Motor neuron (in vitro differentiated cells): Measurements from ENCODE around the gene ADORA1. TPM values are rescaled to one million over a fixed set of nuclear protein-coding genes. Genes with fewer than 3 reads are reported as not detected.

Source experiments
- ATAC-seq, 8 experiments: fragments of 200-7000 bp; cut with Tn5 transposase; replicated peaks in 6 of 8; 2 replicates each; pipeline ENCODE4 v1.8.0; 2021; ENCODE audit warnings: mild to moderate bottlenecking in 8 of 8, moderate library complexity in 8 of 8
- H3K27ac ChIP-seq, 2 donors: fragments of 250-450 bp; sonication (Bioruptor Pico); 2 replicates each; pipeline ENCODE4 v1.9.0; 2021; ENCODE audit warnings: antibody characterized with exemption in 2 of 2, mild to moderate bottlenecking in 2 of 2, moderate library complexity in 1 of 2
- H3K4me1 ChIP-seq, 2 donors: fragments of 250-450 bp; sonication (Bioruptor Pico); replicated peaks in 1 of 2; 2 replicates each; pipeline ENCODE4 v1.6.1; 2021; ENCODE audit warnings: antibody characterized with exemption in 2 of 2, mild to moderate bottlenecking in 2 of 2, moderate library complexity in 1 of 2
- H3K4me3 ChIP-seq, 5 donors: fragments of 250-450 bp; sonication (Bioruptor Pico); 2 replicates each; pipeline ENCODE4 v1.9.0; 2021; ENCODE audit warnings: antibody characterized with exemption in 5 of 5, mild to moderate bottlenecking in 5 of 5, moderate library complexity in 4 of 5
- WGBS, 10 experiments: fragments of 450-650 bp; shearing (Covaris generic); methylation state at CpG; one replicate each; pipeline ENCODE4 v1.0.0; 2022; 5-methylcytosine and 5-hydroxymethylcytosine counted together
- in situ Hi-C, 9 experiments: fragments of 400-800 bp; cut with MboI; loops; one replicate each; pipeline ENCODE4 v1.15.0; 2021; ENCODE audit warnings: low sequenced_read_pairs in 9 of 9, low pct_unique_long_range_greater_than_20kb in 2 of 9; ENCODE audit not compliant: unreplicated experiment in 9 of 9
- total RNA-seq, 8 experiments: library from RNA; unstranded; fragments of 300-600 nt; gene quantifications; 2 replicates each; pipeline versions ENCODE4 v1.2.3 to v1.2.4, GENCODE V29; 2022

ADORA1 gene
- total RNA-seq, 8 experiments from 2014 or later: 3.2 to 15.5 (median 3.9) TPM

GRCh38 chr1:203098914-203099520 lies 28.5 kb upstream of the ADORA1 start:
- H3K27ac ChIP-seq: no peak overlapping the region
- WGBS, 10 experiments: 0 to 93% (median 68%) methylated on average over 1 to 8 of the region's 8 CpGs; no CpG with 5 or more reads in 1 of the 10 experiments
- peak in 3 of 8 experiments; percentile 18 to 93 (median 56) for ATAC-seq
- peaks cover 12 to 23% of the 10 kb centered on the region in 2 donors for H3K4me1 ChIP-seq
- no peak overlapping the region for H3K4me3 ChIP-seq
- in situ Hi-C loops: no loop called here

GRCh38 chr1:203099805-203100515 lies 27.6 kb upstream of the ADORA1 start:
- Histone ChIP-seq H3K27ac (no peak overlapping the region), H3K4me1 (peaks cover 12 to 25% of the 10 kb centered on the region in 2 donors), H3K4me3 (no peak overlapping the region)
- WGBS, 10 experiments: 60 to 100% (median 86%) methylated on average over 1 to 6 of the region's 7 CpGs; no CpG with 5 or more reads in 2 of the 10 experiments
- in situ Hi-C loops: loop anchor here in 1 of 9 experiments (25.0 kb wide), 1 partner anchor 112 kb away; no protein-coding TSS in a partner anchor
- ATAC-seq: no peak

- in situ Hi-C loops: loop anchor here in 1 of 9 experiments (25.0 kb wide), 1 partner anchor 112 kb away; no protein-coding TSS in a partner anchor
- Histone ChIP-seq H3K27ac (no peak overlapping the region), H3K4me3 (no peak overlapping the region), H3K4me1 (peaks cover 12 to 25% of the 10 kb centered on the region in 2 donors)
- ATAC-seq: no peak
Observed at GRCh38 chr1:203100516-203100869, 27.0 kb upstream of the ADORA1 start.

GRCh38 chr1:203101813-203102634 lies 25.5 kb upstream of the ADORA1 start:
- in situ Hi-C loops: loop anchor here in 1 of 9 experiments (25.0 kb wide), 1 partner anchor 110 kb away; no protein-coding TSS in a partner anchor
- Histone ChIP-seq H3K27ac (no peak overlapping the region), H3K4me3 (no peak overlapping the region), H3K4me1 (peaks cover 12 to 25% of the 10 kb centered on the region in 2 donors)
- WGBS, 10 experiments: 0 to 80% (median 56%) methylated on average over 1 to 6 of the region's 6 CpGs; no CpG with 5 or more reads in 1 of the 10 experiments
- no peak for ATAC-seq

- peaks cover 12 to 25% of the 10 kb centered on the region in 2 donors for H3K4me1 ChIP-seq
- H3K4me3 ChIP-seq: no peak overlapping the region
- ATAC-seq: peak in 4 of 8 experiments; percentile 26 to 86 (median 72)
- in situ Hi-C loops: loop anchor here in 1 of 9 experiments (25.0 kb wide), 1 partner anchor 109 kb away; no protein-coding TSS in a partner anchor
- WGBS, 10 experiments: 14 to 80% (median 57%) methylated on average over 1 to 4 of the region's 4 CpGs; no CpG with 5 or more reads in 4 of the 10 experiments
- H3K27ac ChIP-seq: no peak overlapping the region
Observed at GRCh38 chr1:203103216-203103615, 24.3 kb upstream of the ADORA1 start.

GRCh38 chr1:203103829-203104495 lies 23.6 kb upstream of the ADORA1 start:
- peak in 5 of 8 experiments; percentile 31 to 60 (median 40) for ATAC-seq
- in situ Hi-C loops: loop anchor here in 1 of 9 experiments (25.0 kb wide), 1 partner anchor 108 kb away; no protein-coding TSS in a partner anchor
- Histone ChIP-seq H3K27ac (no peak overlapping the region), H3K4me3 (no peak overlapping the region), H3K4me1 (peaks cover 12 to 25% of the 10 kb centered on the region in 2 donors)
- 53 to 100% (median 77%) methylated on average over 1 to 6 of the region's 6 CpGs; no CpG with 5 or more reads in 2 of the 10 experiments for WGBS, 10 experiments

- H3K4me1 ChIP-seq: peaks cover 12 to 25% of the 10 kb centered on the region in 2 donors
- no peak for ATAC-seq
- in situ Hi-C loops: loop anchor here in 1 of 9 experiments (25.0 kb wide), 1 partner anchor 107 kb away; no protein-coding TSS in a partner anchor
- no peak overlapping the region for H3K27ac ChIP-seq
- no peak overlapping the region for H3K4me3 ChIP-seq
Observed at GRCh38 chr1:203104789-203105390, 22.6 kb upstream of the ADORA1 start.

GRCh38 chr1:203112475-203112874 lies 15.1 kb upstream of the ADORA1 start:
- Histone ChIP-seq H3K4me1 (no peaks in the 10 kb centered on the region), H3K27ac (no peak overlapping the region), H3K4me3 (no peak overlapping the region)
- ATAC-seq: peak in 3 of 8 experiments; percentile 17 to 54 (median 50)
- 0 to 100% (median 84%) methylated on average over 1 to 2 of the region's 2 CpGs; no CpG with 5 or more reads in 3 of the 10 experiments for WGBS, 10 experiments
- in situ Hi-C loops: loop anchor here in 2 of 9 experiments (10.0 to 25.0 kb wide), 2 partner anchors 100 to 102 kb away; no protein-coding TSS in a partner anchor

GRCh38 chr1:203113308-203113707 lies 14.2 kb upstream of the ADORA1 start:
- Histone ChIP-seq H3K4me1 (no peaks in the 10 kb centered on the region), H3K4me3 (no peak overlapping the region), H3K27ac (no peak overlapping the region)
- WGBS, 10 experiments: 27 to 92% (median 78%) methylated on average over 2 to 4 of the region's 4 CpGs; no CpG with 5 or more reads in 1 of the 10 experiments
- in situ Hi-C loops: loop anchor here in 2 of 9 experiments (10.0 to 25.0 kb wide), 2 partner anchors 99 to 101 kb away; no protein-coding TSS in a partner anchor
- ATAC-seq: no peak

GRCh38 chr1:203114202-203114601 lies 13.3 kb upstream of the ADORA1 start:
- H3K27ac ChIP-seq: no peak overlapping the region
- in situ Hi-C loops: loop anchor here in 2 of 9 experiments (10.0 to 25.0 kb wide), 2 partner anchors 98 to 101 kb away; no protein-coding TSS in a partner anchor
- H3K4me1 ChIP-seq: no peaks in the 10 kb centered on the region
- no peak overlapping the region for H3K4me3 ChIP-seq
- no peak for ATAC-seq
- WGBS, 10 experiments: 43 to 71% (median 54%) methylated on average over 2 to 7 of the region's 7 CpGs

GRCh38 chr1:203116091-203116820 lies 11.3 kb upstream of the ADORA1 start:
- in situ Hi-C loops: loop anchor here in 2 of 9 experiments (10.0 to 25.0 kb wide), 2 partner anchors 96 to 99 kb away; no protein-coding TSS in a partner anchor

More at GRCh38 chr1:203116091-203116820, 11.3 kb upstream of the ADORA1 start:
- Histone ChIP-seq H3K4me3 (no peak overlapping the region), H3K27ac (no peak overlapping the region), H3K4me1 (no peaks in the 10 kb centered on the region)
- peak in 1 of 8 experiments; percentile 20 for ATAC-seq
- WGBS, 10 experiments: 0 to 70% (median 57%) methylated on average over 1 to 4 of the region's 10 CpGs; no CpG with 5 or more reads in 3 of the 10 experiments
